ENCODE results near the gene CDC27. TPM values are rescaled to one million over a fixed set of nuclear protein-coding genes. Genes with fewer than 3 reads are reported as not detected.

The CDC27 gene, protein sequence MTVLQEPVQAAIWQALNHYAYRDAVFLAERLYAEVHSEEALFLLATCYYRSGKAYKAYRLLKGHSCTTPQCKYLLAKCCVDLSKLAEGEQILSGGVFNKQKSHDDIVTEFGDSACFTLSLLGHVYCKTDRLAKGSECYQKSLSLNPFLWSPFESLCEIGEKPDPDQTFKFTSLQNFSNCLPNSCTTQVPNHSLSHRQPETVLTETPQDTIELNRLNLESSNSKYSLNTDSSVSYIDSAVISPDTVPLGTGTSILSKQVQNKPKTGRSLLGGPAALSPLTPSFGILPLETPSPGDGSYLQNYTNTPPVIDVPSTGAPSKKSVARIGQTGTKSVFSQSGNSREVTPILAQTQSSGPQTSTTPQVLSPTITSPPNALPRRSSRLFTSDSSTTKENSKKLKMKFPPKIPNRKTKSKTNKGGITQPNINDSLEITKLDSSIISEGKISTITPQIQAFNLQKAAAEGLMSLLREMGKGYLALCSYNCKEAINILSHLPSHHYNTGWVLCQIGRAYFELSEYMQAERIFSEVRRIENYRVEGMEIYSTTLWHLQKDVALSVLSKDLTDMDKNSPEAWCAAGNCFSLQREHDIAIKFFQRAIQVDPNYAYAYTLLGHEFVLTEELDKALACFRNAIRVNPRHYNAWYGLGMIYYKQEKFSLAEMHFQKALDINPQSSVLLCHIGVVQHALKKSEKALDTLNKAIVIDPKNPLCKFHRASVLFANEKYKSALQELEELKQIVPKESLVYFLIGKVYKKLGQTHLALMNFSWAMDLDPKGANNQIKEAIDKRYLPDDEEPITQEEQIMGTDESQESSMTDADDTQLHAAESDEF
- total RNA-seq = 10 to 100 TPM; 37.5 to 63.9 (median 40.6) TPM

DNA sequence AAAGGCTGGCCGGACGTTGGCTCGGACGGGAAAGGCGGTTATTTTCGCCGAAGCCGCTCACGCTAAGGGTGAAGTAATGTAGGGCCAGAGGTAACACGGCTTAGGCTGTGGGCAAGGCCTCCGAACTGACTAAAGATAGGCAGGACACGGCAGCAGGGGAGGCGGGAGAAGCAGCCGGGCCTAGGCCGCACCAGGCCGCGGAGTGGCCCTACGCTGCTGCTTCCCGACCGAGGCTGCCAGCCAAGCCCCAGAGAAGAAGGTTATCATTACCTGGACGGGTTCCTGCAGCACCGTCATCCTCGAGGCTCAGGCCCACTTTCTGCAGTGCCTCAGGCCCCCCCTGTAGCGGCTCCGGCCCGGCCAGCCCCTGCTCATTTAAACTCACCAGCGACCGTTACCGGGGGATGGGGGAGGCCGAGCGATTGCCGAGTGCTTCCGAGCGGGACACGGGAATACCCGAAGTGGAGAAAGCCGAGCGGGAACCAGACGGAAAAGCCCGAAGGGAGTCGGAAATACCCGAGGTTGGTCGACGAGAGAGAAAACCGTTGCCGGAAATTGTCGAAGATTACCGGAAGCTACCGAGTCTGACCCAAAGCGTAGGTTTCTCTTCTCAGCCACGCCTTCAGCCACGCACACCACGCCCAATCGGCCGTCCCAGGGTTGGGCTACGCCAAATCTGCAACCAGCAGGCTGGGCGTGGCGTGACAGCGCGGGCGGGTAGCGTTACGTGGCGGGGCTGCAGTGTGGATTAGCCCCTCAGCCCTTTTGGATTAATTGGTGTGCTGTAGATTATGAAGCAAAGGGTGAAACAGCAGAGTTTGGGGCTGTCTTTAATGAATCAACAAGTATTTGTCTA lies at the start of gene CDC27:
Gene CDC27, minus strand, starts transcription at position 420 of the 856 bp plus-strand sequence. Its CDS starts 123 bp downstream, at position 297.
- in situ Hi-C loops (cut with MboI; ENCODE audit: low pct_ligation_motif_present in 1 of 4, low pct_unique_long_range_greater_than_20kb in 1 of 4, low sequenced_read_pairs in 3 of 4) (no loop called here), intact Hi-C loops (cut with DNase I; ENCODE audit: low total_unique reads) (no loop called here)
- Histone ChIP-seq H3K9me3 (no peaks in the 10 kb centered on the region), H3K27me3 (no peaks in the 10 kb centered on the region), H3K36me3 (no peaks in the 10 kb centered on the region), H3K4me1 (peaks cover 8 to 38% (median 33%) of the 10 kb centered on the region in 4 donors), H3K4me3 (peak within 1 kb of the TSS; percentile 65 to 85 (median 66)), H3K27ac (peak within 1 kb of the TSS; percentile 90 to 98 (median 95))
- TF ChIP-seq EP300 (IDR thresholded peaks at IDR 0.05; ENCODE audit: low read depth) (no peak), POLR2AphosphoS5 (IDR thresholded peaks at IDR 0.05) (peak; percentile 38 to 68 (median 47)), POLR2A (IDR thresholded peaks at IDR 0.05) (peak; percentile 64)
- TF ChIP-seq, protein P1, sequence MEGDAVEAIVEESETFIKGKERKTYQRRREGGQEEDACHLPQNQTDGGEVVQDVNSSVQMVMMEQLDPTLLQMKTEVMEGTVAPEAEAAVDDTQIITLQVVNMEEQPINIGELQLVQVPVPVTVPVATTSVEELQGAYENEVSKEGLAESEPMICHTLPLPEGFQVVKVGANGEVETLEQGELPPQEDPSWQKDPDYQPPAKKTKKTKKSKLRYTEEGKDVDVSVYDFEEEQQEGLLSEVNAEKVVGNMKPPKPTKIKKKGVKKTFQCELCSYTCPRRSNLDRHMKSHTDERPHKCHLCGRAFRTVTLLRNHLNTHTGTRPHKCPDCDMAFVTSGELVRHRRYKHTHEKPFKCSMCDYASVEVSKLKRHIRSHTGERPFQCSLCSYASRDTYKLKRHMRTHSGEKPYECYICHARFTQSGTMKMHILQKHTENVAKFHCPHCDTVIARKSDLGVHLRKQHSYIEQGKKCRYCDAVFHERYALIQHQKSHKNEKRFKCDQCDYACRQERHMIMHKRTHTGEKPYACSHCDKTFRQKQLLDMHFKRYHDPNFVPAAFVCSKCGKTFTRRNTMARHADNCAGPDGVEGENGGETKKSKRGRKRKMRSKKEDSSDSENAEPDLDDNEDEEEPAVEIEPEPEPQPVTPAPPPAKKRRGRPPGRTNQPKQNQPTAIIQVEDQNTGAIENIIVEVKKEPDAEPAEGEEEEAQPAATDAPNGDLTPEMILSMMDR (IDR thresholded peaks at IDR 0.05) = peak in 1 of 5 experiments; percentile 7
- WGBS, 2 donors (ENCODE audit: low coverage in 1 of 2) = 0% methylated on average over 5 to 64 of the region's 64 CpGs
- peak; percentile 100 for DNase-seq

DNA sequence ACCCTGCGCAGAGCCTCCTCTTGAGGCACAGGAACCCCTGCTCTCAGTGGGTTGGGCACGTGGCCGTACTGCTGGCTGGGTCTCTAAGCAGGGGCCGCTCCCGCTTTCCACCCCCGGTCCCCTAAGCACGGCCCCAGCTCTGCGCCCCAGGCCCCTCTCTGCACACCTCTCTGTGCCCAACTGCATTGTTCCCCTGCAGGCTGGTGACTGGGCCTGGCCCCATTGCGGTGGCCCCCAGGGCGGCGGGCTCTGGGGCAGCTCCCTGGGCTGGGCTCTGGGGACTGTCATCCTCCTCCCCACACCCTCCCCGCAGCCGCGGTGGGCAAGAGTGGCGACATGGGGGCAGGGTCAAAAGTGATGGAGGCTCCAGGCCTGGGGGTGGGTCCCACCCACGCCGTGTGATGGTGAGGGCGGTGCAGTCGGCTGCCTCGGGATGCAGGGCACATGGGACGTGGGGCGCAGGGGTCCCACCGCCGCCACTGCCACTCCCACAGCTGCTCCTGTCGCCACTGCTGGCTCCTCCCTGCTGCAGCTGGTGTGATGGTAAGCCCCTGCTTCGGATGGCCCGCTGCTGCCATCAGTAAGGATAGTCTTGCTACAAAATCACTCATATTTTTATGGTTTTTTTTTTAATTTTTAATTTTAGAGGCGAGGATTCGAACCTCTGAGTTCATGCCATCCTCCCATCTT lies 49.4 kb upstream of the CDC27 start:
- H3K9me3 ChIP-seq = no peaks in the 10 kb centered on the region
- DNase-seq = no peak
- intact Hi-C loops (cut with DNase I; ENCODE audit: low total_unique reads) (no loop called here), in situ Hi-C loops (cut with MboI; ENCODE audit: low pct_ligation_motif_present in 1 of 4, low pct_unique_long_range_greater_than_20kb in 1 of 4, low sequenced_read_pairs in 3 of 4) (loop anchor here in 2 of 4 donors (10.0 to 25.0 kb wide), 2 partner anchors 76 to 374 kb away; no protein-coding TSS in a partner anchor)
- peaks cover 0 to 13% (median 8%) of the 10 kb centered on the region in 4 donors for H3K4me1 ChIP-seq
- no peaks in the 10 kb centered on the region for H3K36me3 ChIP-seq
- no peaks in the 10 kb centered on the region for H3K27me3 ChIP-seq
- H3K4me3 ChIP-seq = no peak overlapping the region
- H3K27ac ChIP-seq = no peak overlapping the region
- WGBS, 2 donors (ENCODE audit: low coverage in 1 of 2) = 93% methylated on average over 27 of the region's 29 CpGs; no CpG with 5 or more reads in 1 of the 2 donors
- TF ChIP-seq POLR2AphosphoS5 (IDR thresholded peaks at IDR 0.05) = no peak
- TF ChIP-seq EP300 (IDR thresholded peaks at IDR 0.05; ENCODE audit: low read depth) = no peak
- TF ChIP-seq, protein P1 (IDR thresholded peaks at IDR 0.05) = no peak
- no peak for TF ChIP-seq POLR2A (IDR thresholded peaks at IDR 0.05)

DNA sequence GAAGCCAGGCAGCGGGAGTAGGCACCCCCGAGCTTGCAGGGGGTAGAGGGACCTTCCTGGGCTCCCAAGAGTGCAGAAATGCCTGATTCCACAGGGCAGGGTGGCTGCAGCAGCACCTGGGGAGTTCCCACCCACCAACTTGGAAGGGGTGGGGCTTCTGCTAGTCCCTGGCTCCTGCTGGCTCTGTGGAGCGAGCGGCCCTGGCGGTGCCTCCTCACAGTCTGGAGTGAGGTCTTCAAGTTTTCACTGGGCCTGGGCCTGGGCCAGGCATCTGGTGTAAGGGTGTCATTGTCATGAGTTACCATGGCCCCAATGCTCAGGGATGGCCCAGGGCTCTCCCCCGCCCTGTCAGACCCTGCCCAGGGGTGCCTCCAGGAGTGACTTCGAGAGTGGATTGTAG lies 48.7 kb upstream of the CDC27 start:
- Histone ChIP-seq H3K36me3 (no peaks in the 10 kb centered on the region), H3K27ac (no peak overlapping the region), H3K27me3 (no peaks in the 10 kb centered on the region), H3K9me3 (no peaks in the 10 kb centered on the region), H3K4me3 (no peak overlapping the region), H3K4me1 (peaks cover 0 to 13% (median 8%) of the 10 kb centered on the region in 4 donors)
- in situ Hi-C loops (cut with MboI; ENCODE audit: low pct_ligation_motif_present in 1 of 4, low pct_unique_long_range_greater_than_20kb in 1 of 4, low sequenced_read_pairs in 3 of 4) = loop anchor here in 2 of 4 donors (10.0 to 25.0 kb wide), 2 partner anchors 77 to 374 kb away; no protein-coding TSS in a partner anchor
- no peak for DNase-seq
- 85% methylated on average over 7 of the region's 7 CpGs; no CpG with 5 or more reads in 1 of the 2 donors for WGBS, 2 donors (ENCODE audit: low coverage in 1 of 2)
- TF ChIP-seq POLR2A (IDR thresholded peaks at IDR 0.05) (no peak), POLR2AphosphoS5 (IDR thresholded peaks at IDR 0.05) (no peak), EP300 (IDR thresholded peaks at IDR 0.05; ENCODE audit: low read depth) (no peak)
- TF ChIP-seq, protein P1 (IDR thresholded peaks at IDR 0.05) = no peak
- intact Hi-C loops (cut with DNase I; ENCODE audit: low total_unique reads) = no loop called here

Data from transverse colon (tissue), 4 donors.